Heart left ventricle (tissue), 16 donors: Measurements from ENCODE around the gene FSTL5. TPM values are rescaled to one million over a fixed set of nuclear protein-coding genes. Genes with fewer than 3 reads are reported as not detected.

Experiments used
- ATAC-seq, 4 donors: fragments of 200-7000 bp; cut with Tn5 transposase; one replicate each; pipeline ENCODE4 v1.9.1; 2020 to 2022; ENCODE audit warnings: moderate library complexity in 4 of 4, mild to moderate bottlenecking in 3 of 4, moderate number of reproducible peaks in 1 of 4
- DNase-seq, 5 donors: peaks; one replicate each; pipeline ENCODE4 v3.0.0-alpha.2; 2020
- H3K27ac ChIP-seq, 12 donors: fragments of 200-600 bp; sonication (generic) in 4 of 12; one replicate each; pipeline versions ENCODE4 v1.5.0 to v1.8.0; 2016 to 2022; ENCODE audit warnings: mild to moderate bottlenecking in 2 of 12
- H3K27me3 ChIP-seq, 9 donors: fragments of 200-600 bp; sonication (generic) in 2 of 9; one replicate each; pipeline versions ENCODE4 v1.5.1 to v1.8.0; 2016 to 2022; ENCODE audit warnings: mild to moderate bottlenecking in 3 of 9
- H3K36me3 ChIP-seq, 9 donors: fragments of 200-600 bp; sonication (generic) in 2 of 9; one replicate each; pipeline versions ENCODE4 v1.5.0 to v1.8.0; 2018 to 2022; ENCODE audit warnings: mild to moderate bottlenecking in 2 of 9
- H3K4me1 ChIP-seq, 12 donors: fragments of 200-600 bp; sonication (generic) in 4 of 12; one replicate each; pipeline versions ENCODE4 v1.5.0 to v1.8.0; 2016 to 2022; ENCODE audit warnings: mild to moderate bottlenecking in 3 of 12
- H3K4me3 ChIP-seq, 12 donors: fragments of 200-600 bp; sonication (generic) in 4 of 12; one replicate each; pipeline versions ENCODE4 v1.5.0 to v1.8.0; 2017 to 2022; ENCODE audit warnings: mild to moderate bottlenecking in 9 of 12, moderate library complexity in 4 of 12
- H3K9me3 ChIP-seq, 12 donors: fragments of 200-600 bp; sonication (generic) in 4 of 12; one replicate each; pipeline versions ENCODE4 v1.5.0 to v1.8.0; 2016 to 2022; ENCODE audit warnings: mild to moderate bottlenecking in 1 of 12
- POLR2A ChIP-seq, 2 donors: fragments of 450-650 bp; IDR thresholded peaks; one replicate each; pipeline ENCODE4 v1.6.1; 2017; ENCODE audit warnings: antibody characterized with exemption in 2 of 2, mild to moderate bottlenecking in 2 of 2, moderate library complexity in 2 of 2
- WGBS, 4 donors: extraction: QIAGEN DNeasy Blood & Tissue Kit in 2 of 4; methylation state at CpG; one replicate each; pipeline versions ENCODE4 v1.1.5 to v1.1.7; 2013 to 2018; 5-methylcytosine and 5-hydroxymethylcytosine counted together
- intact Hi-C, 10 donors: fragments of 100-400 bp; cut with DNase I; formaldehyde crosslinking; loops; one replicate each; pipeline versions ENCODE4 v1.11.1 to v1.14.2; 2022
- polyA plus RNA-seq, 2 donors: library from polyadenylated mRNA; stranded (reverse); fragments of 200-250 nt; gene quantifications; one replicate each; pipeline ENCODE4 v1.2.3, GENCODE V29; 2013
- total RNA-seq, 9 donors: library from RNA; depleted of rRNA in 2 of 9; stranded (reverse); fragments of >200 nt in 2 of 9; fragmentation: NEBNext Ultra II Directional in 3 of 9; extraction: Animal tissue kit (Norgen Biotek cat#: 25700) in 3 of 9; gene quantifications; one replicate each; pipeline versions ENCODE4 v1.1.0 to v1.2.4, GENCODE V29; 2016 to 2023
- TF ChIP-seq, protein P1 (sequence below), 12 donors: fragments of 200-600 bp; sonication (generic) in 4 of 12; IDR thresholded peaks; one replicate each; pipeline versions ENCODE4 v1.5.0 to v1.8.0; 2018 to 2022; ENCODE audit warnings: antibody characterized with exemption in 12 of 12, mild to moderate bottlenecking in 5 of 12
- donor health status: ischemic (EF 13 %, LVEDD 7.1; RV severe dilation, severe dysfunction).
- donor health status: healthy with polysubstance abuse.
- donor health status: DM: no; HTN: yes; CAD: no.
- donor health status: DM: no; HTN: no; CAD: no.
- donor health status: ischemic (EF 25% LVEDD 6.9; RV normal size, moderate dysfunction).
- donor health status: ischemic (EF 25% LVEDD 5.7; RV mildly dilated, moderate dysfunction).
- donor health status: healthy.
- donor health status: DM: yes; HTN: yes; CAD: no.
- donor health status: ischemic (EF 35%, LVEDD 5.7; RV mildly dilated, moderate dysfunction).
- donor health status: nonischemic (EF 11% LVEDD 7.7; RV severe dilation, severe dysfunction).
- donor health status: DM: yes; HTN: yes; CAD: no.
- donor health status: PGD.
- donor health status: ischemic (EF 29% LVEDD 5.4; RV normal size, mild dysfunction).
- donor health status: nonischemic (EF 23%, LVEDD 6.1; RV moderate dilation, normal function).

FSTL5 gene
- total and polyA plus RNA-seq, 11 donors, result not detected

DNA sequence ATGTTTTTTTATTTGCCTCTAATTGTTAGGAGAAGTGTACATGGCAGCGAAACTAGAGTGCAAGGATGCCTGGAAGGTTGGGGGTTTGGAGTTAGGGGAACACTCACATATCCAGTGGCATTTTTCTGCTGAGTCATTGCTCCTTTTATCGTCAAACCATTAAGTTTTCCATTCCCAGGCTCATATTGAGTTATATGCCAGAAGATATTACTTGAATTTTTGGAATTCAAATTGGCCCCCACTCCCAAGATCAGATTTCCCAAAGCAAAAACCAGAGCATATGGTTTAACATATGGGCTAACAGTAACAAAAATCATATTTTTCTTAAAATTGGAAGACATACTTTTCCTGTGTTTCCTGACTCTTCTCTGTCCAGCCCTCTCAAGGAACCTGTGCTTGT is 152.7 kb downstream of the FSTL5 start:
- TF ChIP-seq, protein P1, sequence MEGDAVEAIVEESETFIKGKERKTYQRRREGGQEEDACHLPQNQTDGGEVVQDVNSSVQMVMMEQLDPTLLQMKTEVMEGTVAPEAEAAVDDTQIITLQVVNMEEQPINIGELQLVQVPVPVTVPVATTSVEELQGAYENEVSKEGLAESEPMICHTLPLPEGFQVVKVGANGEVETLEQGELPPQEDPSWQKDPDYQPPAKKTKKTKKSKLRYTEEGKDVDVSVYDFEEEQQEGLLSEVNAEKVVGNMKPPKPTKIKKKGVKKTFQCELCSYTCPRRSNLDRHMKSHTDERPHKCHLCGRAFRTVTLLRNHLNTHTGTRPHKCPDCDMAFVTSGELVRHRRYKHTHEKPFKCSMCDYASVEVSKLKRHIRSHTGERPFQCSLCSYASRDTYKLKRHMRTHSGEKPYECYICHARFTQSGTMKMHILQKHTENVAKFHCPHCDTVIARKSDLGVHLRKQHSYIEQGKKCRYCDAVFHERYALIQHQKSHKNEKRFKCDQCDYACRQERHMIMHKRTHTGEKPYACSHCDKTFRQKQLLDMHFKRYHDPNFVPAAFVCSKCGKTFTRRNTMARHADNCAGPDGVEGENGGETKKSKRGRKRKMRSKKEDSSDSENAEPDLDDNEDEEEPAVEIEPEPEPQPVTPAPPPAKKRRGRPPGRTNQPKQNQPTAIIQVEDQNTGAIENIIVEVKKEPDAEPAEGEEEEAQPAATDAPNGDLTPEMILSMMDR (IDR thresholded peaks at IDR 0.05), result no peak
- no peak for TF ChIP-seq POLR2A (IDR thresholded peaks at IDR 0.05)
- Histone ChIP-seq H3K27ac (no peak overlapping the region), H3K4me1 (no peaks in the 10 kb centered on the region), H3K4me3 (no peak overlapping the region), H3K27me3 (no peaks in the 10 kb centered on the region), H3K9me3 (no peaks in the 10 kb centered on the region), H3K36me3 (no peaks in the 10 kb centered on the region)
- intact Hi-C loops, result no loop called here
- no peak for ATAC-seq
- DNase-seq, result no peak
- WGBS, 4 donors, result 70 to 82% (median 72%) methylated on average over 2 of the region's 2 CpGs

DNA sequence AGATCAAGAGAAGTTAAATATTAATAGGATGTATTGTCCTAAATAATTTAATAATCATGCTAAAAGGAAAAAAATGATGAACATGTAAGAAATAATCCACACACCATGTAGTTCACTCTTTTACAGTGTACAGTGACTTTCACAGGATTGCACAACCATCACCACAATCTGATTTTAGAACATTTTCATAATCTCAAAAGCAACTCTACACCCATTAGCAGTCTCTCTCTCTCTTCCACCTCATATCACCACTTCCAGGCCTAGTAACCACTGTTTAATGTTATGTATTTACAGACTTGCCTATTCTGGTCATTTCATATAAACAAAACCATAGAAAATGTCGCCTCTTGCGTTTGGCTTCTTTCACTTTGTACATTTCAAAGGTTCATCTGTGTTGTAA is 153.4 kb downstream of the FSTL5 start:
- Histone ChIP-seq H3K36me3 (no peaks in the 10 kb centered on the region), H3K4me1 (no peaks in the 10 kb centered on the region), H3K4me3 (no peak overlapping the region), H3K9me3 (no peaks in the 10 kb centered on the region), H3K27ac (no peak overlapping the region), H3K27me3 (no peaks in the 10 kb centered on the region)
- TF ChIP-seq POLR2A (IDR thresholded peaks at IDR 0.05), result no peak
- TF ChIP-seq, protein P1 (IDR thresholded peaks at IDR 0.05), result no peak
- 65 to 96% (median 86%) methylated on average over 2 of the region's 2 CpGs for WGBS, 4 donors
- intact Hi-C loops, result no loop called here
- ATAC-seq, result no peak
- DNase-seq, result no peak

- H3K4me3 ChIP-seq, result no peak overlapping the region
- TF ChIP-seq, protein P1 (IDR thresholded peaks at IDR 0.05), result no peak
- TF ChIP-seq POLR2A (IDR thresholded peaks at IDR 0.05), result no peak
- 75 to 87% (median 84%) methylated on average over 7 of the region's 7 CpGs for WGBS, 4 donors
- DNase-seq (no peak), ATAC-seq (no peak)
- no peaks in the 10 kb centered on the region for H3K36me3 ChIP-seq
- intact Hi-C loops, result no loop called here
- H3K4me1 ChIP-seq, result no peaks in the 10 kb centered on the region
- H3K27ac ChIP-seq, result no peak overlapping the region
- H3K9me3 ChIP-seq, result peaks cover 0 to 7% (median 0%) of the 10 kb centered on the region in 12 donors
- no peaks in the 10 kb centered on the region for H3K27me3 ChIP-seq
These were observed 171.5 kb downstream of the FSTL5 start for GRCh38 chr4:161992317-161992716.

DNA sequence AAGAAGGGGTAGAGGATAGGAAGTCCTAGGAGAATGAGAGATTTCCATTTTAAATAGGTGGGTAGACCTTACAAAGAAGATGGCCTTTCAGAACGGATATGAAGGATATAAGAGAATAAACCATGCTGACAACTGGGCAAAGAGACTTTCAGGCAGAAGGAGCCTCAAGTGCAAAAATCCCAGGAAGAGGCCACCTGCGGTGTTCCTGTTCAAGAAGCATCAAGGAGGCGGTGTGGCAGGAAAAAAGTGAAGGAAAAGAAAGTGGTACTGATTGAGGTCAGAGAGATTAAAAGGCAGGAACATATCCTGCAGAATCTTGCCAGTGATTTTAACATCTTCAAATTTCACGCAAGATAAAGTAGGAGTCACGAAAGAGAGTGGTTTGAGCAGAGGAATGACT is 172.0 kb downstream of the FSTL5 start:
- no peaks in the 10 kb centered on the region for H3K27me3 ChIP-seq
- H3K4me1 ChIP-seq, result no peaks in the 10 kb centered on the region
- DNase-seq (no peak), ATAC-seq (no peak)
- TF ChIP-seq, protein P1 (IDR thresholded peaks at IDR 0.05), result no peak
- TF ChIP-seq POLR2A (IDR thresholded peaks at IDR 0.05), result no peak
- H3K9me3 ChIP-seq, result peaks cover 0 to 7% (median 0%) of the 10 kb centered on the region in 12 donors
- H3K4me3 ChIP-seq, result no peak overlapping the region
- intact Hi-C loops, result no loop called here
- 60 to 71% (median 68%) methylated on average over 5 of the region's 5 CpGs for WGBS, 4 donors
- no peak overlapping the region for H3K27ac ChIP-seq
- H3K36me3 ChIP-seq, result no peaks in the 10 kb centered on the region
